GM19043 (cell line): ENCODE data around the gene JAG1.

Experiments
- ATAC-seq: cut with Tn5 transposase; IDR thresholded peaks from one replicate; pipeline ENCODE4 v1.9.1; 2021; ENCODE audit warnings: low read depth; ENCODE audit not compliant: unreplicated experiment

The JAG1 gene

GRCh38 chr20:10639737-10640556 is 33.9 kb downstream of the JAG1 start:
- no peak for ATAC-seq

GRCh38 chr20:10639077-10639736 is 34.6 kb downstream of the JAG1 start:
- ATAC-seq = no peak

- no peak for ATAC-seq
Measured at GRCh38 chr20:10637563-10637962, 36.2 kb downstream of the JAG1 start.

- no peak for ATAC-seq
Measured at GRCh38 chr20:10637031-10637559, 36.7 kb downstream of the JAG1 start.

- ATAC-seq = no peak
Measured at GRCh38 chr20:10636326-10636818, 37.4 kb downstream of the JAG1 start.

- ATAC-seq = no peak
Measured at GRCh38 chr20:10635476-10636208, 38.2 kb downstream of the JAG1 start.

- ATAC-seq = no peak
Measured at GRCh38 chr20:10634683-10635411, 39.0 kb downstream of the JAG1 start.

- ATAC-seq = no peak
Measured at GRCh38 chr20:10634211-10634610, 39.6 kb downstream of the JAG1 start.

GRCh38 chr20:10633718-10634117 is 40.1 kb downstream of the JAG1 start:
- no peak for ATAC-seq

GRCh38 chr20:10632721-10633509 is 40.9 kb downstream of the JAG1 start:
- ATAC-seq = no peak

GRCh38 chr20:10631126-10631525 is 42.7 kb downstream of the JAG1 start:
- ATAC-seq = no peak

GRCh38 chr20:10629946-10630650 is 43.7 kb downstream of the JAG1 start:
- no peak for ATAC-seq

- no peak for ATAC-seq
Measured at GRCh38 chr20:10626896-10627295, 46.9 kb downstream of the JAG1 start.

- no peak for ATAC-seq
Measured at GRCh38 chr20:10625641-10626040, 48.2 kb downstream of the JAG1 start.

- no peak for ATAC-seq
Measured at GRCh38 chr20:10622657-10623418, 51.0 kb downstream of the JAG1 start.

GRCh38 chr20:10621149-10621548 is 52.6 kb downstream of the JAG1 start:
- ATAC-seq = no peak

- no peak for ATAC-seq
Measured at GRCh38 chr20:10619427-10619826, 54.4 kb downstream of the JAG1 start.

GRCh38 chr20:10618611-10619245 is 55.1 kb downstream of the JAG1 start:
- no peak for ATAC-seq
